Endometrium (tissue), 2 donors: ENCODE results near the gene BAX.

Experiments used
- FAIRE-seq: peaks from 2 replicates; lab custom pipeline; 2012; peaks lifted over from hg19 to GRCh38; lab: Jason Lieb, UNC
- donor health status: control.
- donor health status: control.

The BAX gene

GRCh38 chr19:48988286-48988685, 33.6 kb downstream of the BAX start:
- FAIRE-seq: no peak

GRCh38 chr19:48988860-48989259, 34.2 kb downstream of the BAX start:
- FAIRE-seq: no peak

DNA sequence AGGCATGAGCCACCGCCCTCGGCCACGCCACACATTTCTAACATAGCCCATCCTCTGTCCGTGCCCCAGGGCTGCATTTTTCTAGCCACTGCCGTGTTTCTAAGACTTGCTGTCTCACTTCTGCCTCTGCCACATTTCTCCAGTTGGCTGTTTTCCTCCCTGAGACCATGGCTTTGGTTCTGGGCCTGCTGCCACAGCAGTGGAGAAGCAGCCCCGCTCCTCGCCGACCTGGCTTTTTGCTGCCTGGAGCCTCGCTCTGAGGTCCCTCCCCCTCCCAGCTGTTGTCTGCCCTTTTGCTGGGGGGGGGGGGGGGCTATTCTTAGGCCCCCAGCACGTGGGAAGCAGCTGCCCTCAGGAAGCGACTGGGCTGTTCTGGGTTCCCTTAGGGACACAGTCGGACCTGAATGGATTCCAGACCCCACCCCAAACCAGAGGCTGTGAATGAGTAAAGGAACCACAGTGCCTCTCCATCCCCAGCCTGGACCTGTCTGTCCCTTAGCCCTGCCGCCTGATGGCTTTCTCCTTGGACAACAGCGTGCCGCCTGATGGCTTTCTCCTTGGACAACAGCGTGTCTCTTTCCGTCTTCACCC, 35.1 kb downstream of the BAX start:
- no peak for FAIRE-seq

DNA sequence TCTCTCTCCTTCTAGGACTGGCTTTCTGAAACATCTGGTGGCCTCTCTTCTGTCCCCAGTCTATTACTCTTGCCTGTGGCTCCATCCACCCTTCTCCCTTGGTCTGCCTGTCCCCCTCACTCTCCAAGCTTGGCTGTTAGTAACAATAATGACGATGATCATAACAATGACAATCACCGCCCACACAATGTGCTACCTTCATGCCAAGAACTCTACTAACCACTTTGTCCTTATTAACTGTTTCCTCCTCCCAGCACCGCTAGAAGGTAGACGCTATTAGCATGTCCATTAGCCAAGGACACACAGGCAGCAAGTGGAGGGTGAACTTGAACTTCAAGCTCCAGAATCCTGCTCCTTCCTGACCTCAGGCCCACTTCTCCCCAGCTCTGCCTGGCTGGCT, 35.7 kb downstream of the BAX start:
- no peak for FAIRE-seq

DNA sequence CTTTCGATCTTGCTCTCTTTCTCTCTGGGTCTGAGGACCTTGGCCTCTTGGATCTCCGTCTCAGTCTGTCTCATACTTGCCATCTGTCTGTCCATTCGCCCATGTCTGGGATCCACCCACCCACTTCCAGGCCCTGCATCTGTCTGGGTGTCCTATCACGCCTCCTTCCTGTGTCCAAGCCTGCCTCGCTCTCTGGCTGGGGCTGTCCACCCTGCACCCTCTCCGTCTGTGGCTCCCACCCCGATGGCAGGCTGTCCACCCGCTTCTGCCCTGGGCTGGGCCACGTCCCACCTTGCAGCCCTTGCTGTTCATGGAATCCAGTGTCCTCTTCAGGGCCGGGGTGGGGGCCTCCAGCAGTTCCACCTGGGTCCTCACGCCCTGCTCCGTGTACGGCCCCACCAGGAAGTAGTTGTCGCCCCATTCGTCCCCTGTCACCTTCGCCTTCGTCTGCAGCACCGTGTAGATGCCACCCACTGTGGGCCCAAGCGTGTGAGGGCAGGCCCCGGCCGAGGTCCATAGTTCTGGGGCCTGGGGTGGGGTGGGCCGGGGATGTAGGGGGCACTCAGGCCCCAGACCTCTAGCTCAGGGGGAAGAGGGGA, 36.4 kb downstream of the BAX start:
- no peak for FAIRE-seq

DNA sequence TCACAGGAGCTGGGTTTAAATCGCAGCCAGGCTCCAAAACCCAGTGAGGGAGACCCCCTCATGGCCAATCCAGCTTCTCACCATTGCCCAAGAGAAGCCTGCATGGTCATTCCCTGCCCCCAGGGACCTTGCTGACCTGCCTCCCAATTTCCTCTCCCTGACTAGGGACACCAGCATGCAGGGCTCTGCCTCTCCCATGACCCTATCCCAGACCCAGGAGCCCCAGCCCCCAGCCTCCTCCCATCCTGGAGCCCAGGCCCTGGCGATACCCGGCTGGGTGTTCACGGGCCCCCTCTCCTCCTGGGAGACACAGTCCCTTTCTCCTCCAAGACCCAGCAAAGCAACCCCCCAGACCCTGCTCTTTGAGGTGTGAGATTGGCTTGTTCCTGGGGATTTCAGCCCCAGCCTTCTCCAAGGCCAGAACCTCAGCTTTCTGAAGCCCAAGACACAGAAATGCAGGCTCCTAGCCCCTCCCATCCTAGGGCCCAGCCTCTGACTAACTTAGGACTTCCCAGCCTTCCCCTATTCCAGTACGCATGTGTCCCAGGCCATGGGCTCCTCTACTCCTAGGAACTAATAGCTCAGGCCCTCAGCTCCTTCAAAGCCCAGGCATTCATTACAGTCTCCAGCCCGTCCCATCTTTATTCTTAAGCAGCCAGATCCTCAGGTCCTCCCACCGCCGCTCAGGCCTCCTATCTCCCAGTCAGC, 37.4 kb downstream of the BAX start:
- FAIRE-seq: no peak

- no peak for FAIRE-seq
Observed at GRCh38 chr19:48992581-48993174, 38.0 kb downstream of the BAX start.

GRCh38 chr19:48993175-48994034, 38.7 kb downstream of the BAX start, which contains the start of the genes GYS1 and RUVBL2:
GYS1 (minus strand) TSS chr19:48993309; CDS start chr19:48993112, 197 bp downstream.
RUVBL2 (plus strand) TSS chr19:48993887; CDS start chr19:48993912, 25 bp downstream.
- FAIRE-seq: peak; percentile 99

DNA sequence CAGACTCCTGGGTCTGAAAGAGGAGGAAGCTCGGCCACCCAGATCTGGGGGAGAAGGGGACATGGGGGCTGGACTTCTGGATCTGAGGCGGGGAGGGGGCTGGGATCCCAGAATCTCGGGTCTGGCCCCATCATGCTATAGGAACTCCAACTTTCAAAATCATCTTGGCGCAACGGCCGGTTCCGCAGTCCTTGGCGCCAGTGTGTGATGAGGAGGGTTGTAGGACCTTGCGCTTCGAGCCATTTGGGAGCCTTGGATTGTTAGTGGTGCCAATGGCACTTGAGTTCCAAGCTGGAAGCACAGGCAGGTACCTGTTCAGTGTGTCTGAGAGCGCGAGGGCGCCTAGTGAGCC, 39.3 kb downstream of the BAX start:
- FAIRE-seq: no peak

GRCh38 chr19:48997972-48998371, 43.3 kb downstream of the BAX start:
- FAIRE-seq: no peak

GRCh38 chr19:48999481-49000325, 45.0 kb downstream of the BAX start:
- no peak for FAIRE-seq

DNA sequence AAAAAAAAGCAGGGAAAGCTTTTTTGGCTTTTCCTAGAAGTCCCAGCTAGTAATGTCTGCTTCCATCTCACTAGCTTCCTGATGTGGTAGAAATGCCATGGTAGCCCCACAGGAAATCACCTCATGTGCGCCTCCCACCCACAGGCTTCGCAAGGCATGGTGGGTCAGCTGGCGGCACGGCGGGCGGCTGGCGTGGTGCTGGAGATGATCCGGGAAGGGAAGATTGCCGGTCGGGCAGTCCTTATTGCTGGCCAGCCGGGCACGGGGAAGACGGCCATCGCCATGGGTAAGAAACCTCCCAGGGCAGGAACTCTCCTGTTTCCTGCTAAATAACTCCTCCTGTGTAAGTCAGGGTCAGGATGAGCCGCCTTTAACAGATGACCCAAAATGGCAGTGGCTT, 49.5 kb downstream of the BAX start:
- FAIRE-seq: no peak

DNA sequence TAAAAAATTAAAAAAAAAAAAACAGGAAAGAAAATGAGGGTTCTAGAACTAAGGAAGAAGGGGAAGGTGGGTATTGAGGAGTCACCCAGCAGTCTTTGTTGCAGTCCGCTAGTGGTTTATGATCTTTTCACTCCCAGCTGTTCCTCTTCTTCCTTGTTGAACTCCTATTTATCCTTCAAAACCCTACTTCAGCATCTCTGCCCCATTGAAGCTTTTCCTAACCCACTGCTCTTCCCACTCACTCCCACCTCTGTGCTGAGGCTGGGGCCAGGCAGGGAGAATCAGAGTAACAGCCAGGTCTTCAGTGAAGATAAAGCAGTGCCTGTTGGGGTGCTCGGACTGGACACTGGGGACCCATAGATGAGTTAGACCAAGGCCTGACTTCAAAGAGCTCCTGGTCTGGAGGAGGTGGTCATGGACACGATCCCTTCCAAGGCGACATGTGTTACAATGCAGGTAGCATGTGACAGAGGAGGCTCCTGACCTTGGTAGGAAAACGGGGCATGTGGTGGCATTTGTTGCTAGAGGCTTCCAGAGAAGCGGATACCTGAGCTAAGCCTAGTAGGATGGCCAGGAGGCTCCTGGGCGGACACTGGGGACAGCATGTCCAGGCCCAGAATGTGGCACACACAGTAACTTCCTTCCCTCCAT, 50.4 kb downstream of the BAX start:
- FAIRE-seq: no peak

GRCh38 chr19:49006905-49007304, 52.2 kb downstream of the BAX start:
- no peak for FAIRE-seq

GRCh38 chr19:49009828-49010227, 55.2 kb downstream of the BAX start:
- no peak for FAIRE-seq

- FAIRE-seq: no peak
Observed at GRCh38 chr19:49010453-49010852, 55.8 kb downstream of the BAX start.

DNA sequence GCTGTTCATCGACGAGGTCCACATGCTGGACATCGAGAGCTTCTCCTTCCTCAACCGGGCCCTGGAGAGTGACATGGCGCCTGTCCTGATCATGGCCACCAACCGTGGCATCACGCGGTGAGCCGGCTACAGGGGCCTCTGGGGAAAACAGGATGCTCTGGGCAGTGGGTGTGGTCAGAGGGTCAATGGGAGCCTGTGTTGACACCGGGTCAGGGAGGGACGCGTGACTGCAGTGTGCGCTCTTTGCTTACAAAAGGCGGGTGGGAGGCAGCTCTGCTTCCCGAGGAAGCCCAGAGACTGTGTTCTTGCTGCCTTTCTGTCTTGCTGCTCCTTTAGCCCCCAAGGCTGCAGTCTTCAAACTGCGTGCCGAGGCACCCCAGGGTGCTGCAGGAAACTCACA, 56.5 kb downstream of the BAX start:
- no peak for FAIRE-seq
